ENCODE results near the gene TIMM8B. TPM values are rescaled to one million over a fixed set of nuclear protein-coding genes. Genes with fewer than 3 reads are reported as not detected.

Gene TIMM8B
- polyA plus RNA-seq, 3 donors, result 27.9 to 160 (median 143) TPM

DNA sequence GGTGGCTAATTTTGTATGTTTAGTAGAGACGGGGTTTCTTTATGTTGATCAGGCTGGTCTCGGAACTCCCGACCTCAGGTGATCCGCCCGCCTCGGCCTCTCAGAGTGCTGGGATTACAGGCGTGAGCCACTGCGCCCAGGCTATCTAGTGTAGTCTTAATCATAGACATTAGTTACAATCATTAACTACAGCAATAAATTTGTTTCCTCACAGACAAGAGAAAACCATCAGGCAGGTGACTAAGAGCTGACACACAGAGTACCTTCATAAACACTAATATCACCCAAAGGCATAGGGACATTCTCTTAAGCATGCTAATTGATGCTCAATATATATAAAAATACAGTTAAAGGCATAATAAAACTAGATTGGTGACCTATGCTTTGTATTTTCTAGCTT, 19.5 kb upstream of the TIMM8B start:
- TF ChIP-seq, protein P1, sequence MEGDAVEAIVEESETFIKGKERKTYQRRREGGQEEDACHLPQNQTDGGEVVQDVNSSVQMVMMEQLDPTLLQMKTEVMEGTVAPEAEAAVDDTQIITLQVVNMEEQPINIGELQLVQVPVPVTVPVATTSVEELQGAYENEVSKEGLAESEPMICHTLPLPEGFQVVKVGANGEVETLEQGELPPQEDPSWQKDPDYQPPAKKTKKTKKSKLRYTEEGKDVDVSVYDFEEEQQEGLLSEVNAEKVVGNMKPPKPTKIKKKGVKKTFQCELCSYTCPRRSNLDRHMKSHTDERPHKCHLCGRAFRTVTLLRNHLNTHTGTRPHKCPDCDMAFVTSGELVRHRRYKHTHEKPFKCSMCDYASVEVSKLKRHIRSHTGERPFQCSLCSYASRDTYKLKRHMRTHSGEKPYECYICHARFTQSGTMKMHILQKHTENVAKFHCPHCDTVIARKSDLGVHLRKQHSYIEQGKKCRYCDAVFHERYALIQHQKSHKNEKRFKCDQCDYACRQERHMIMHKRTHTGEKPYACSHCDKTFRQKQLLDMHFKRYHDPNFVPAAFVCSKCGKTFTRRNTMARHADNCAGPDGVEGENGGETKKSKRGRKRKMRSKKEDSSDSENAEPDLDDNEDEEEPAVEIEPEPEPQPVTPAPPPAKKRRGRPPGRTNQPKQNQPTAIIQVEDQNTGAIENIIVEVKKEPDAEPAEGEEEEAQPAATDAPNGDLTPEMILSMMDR (IDR thresholded peaks at IDR 0.05), result no peak
- Mint-ChIP-seq H3K27ac (no peak overlapping the region), H3K27me3 (ENCODE audit: low read depth in 3 of 3) (no peaks in the 10 kb centered on the region), H3K36me3 (peaks cover 15 to 18% of the 10 kb centered on the region in 2 donors), H3K4me3 (no peak overlapping the region), H3K9me3 (peaks cover 0 to 3% (median 0%) of the 10 kb centered on the region in 7 donors), H3K4me1 (peaks cover 11% of the 10 kb centered on the region)
- Histone ChIP-seq H3K79me2 (ENCODE audit: insufficient read depth, low read length) (peaks cover 2% of the 10 kb centered on the region), H2AFZ (ENCODE audit: insufficient read depth, low read depth, low read length, poor library complexity, severe bottlenecking) (no peak overlapping the region), H3K4me2 (replicated peaks; ENCODE audit: extremely low read depth, low read length, poor library complexity, severe bottlenecking) (no peak overlapping the region), H3K9me3 (replicated peaks in 1 of 2; ENCODE audit: control insufficient read depth in 1 of 2, insufficient read depth in 1 of 2, low read length in 2 of 2) (no peaks in the 10 kb centered on the region), H3K36me3 (replicated peaks in 1 of 2; ENCODE audit: control insufficient read depth in 1 of 2, insufficient read depth in 2 of 2, low read length in 2 of 2) (peaks cover 6 to 9% of the 10 kb centered on the region in 2 donors), H3K27ac (ENCODE audit: low read depth in 1 of 2, low read length in 2 of 2) (no peak overlapping the region), H3K4me3 (replicated peaks in 1 of 3; ENCODE audit: low read depth in 2 of 3, low read length in 3 of 3) (no peak overlapping the region), H3K4me1 (ENCODE audit: control insufficient read depth in 1 of 2, insufficient read depth in 2 of 2, low read length in 2 of 2) (peaks cover 15 to 18% of the 10 kb centered on the region in 2 donors), H3K27me3 (ENCODE audit: control insufficient read depth in 2 of 2, insufficient read depth in 2 of 2, low read length in 2 of 2) (no peaks in the 10 kb centered on the region), H4K20me1 (ENCODE audit: insufficient read depth, low read length) (no peaks in the 10 kb centered on the region), H3K9ac (ENCODE audit: insufficient read depth, low read length, poor library complexity, severe bottlenecking) (no peak overlapping the region)
- DNase-seq, result no peak
- WGBS (ENCODE audit: insufficient coverage), result no CpG with 5 or more reads among the region's 8 CpGs
- intact Hi-C loops (cut with micrococcal nuclease), result no loop called here

DNA sequence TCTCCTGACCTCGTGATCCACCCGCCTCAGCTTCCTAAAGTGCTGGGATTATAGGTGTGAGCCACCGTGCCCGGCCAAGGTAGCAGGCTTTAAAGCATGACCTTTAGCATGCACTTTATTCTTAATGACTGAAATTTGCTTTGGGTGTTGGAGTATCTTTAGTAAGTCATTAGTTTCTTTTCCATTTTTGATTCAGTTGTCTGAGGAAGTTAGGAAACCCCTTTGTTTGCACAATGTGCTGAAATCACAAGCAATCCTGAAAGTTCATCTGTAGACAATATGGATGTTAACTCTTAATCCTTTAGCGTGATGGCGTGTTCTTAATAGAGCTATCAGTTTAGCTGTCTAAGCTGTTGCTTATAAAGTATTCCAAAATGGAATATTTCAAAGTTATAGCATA, 16.9 kb upstream of the TIMM8B start:
- intact Hi-C loops (cut with micrococcal nuclease), result no loop called here
- no peaks in the 10 kb centered on the region for H3K9me3 ChIP-seq (replicated peaks in 1 of 2; ENCODE audit: control insufficient read depth in 1 of 2, insufficient read depth in 1 of 2, low read length in 2 of 2)
- Mint-ChIP-seq H3K27ac (peak overlapping the region; percentile 81 to 92 (median 87)), H3K9me3 (no peaks in the 10 kb centered on the region), H3K36me3 (peaks cover 16 to 19% of the 10 kb centered on the region in 2 donors), H3K4me3 (peak overlapping the region; percentile 74 to 83), H3K4me1 (peaks cover 13% of the 10 kb centered on the region), H3K27me3 (ENCODE audit: low read depth in 3 of 3) (no peaks in the 10 kb centered on the region)
- peaks cover 15 to 18% of the 10 kb centered on the region in 2 donors for H3K4me1 ChIP-seq (ENCODE audit: control insufficient read depth in 1 of 2, insufficient read depth in 2 of 2, low read length in 2 of 2)
- peak overlapping the region; percentile 29 for H3K4me2 ChIP-seq (replicated peaks; ENCODE audit: extremely low read depth, low read length, poor library complexity, severe bottlenecking)
- no peaks in the 10 kb centered on the region for H4K20me1 ChIP-seq (ENCODE audit: insufficient read depth, low read length)
- DNase-seq, result peak; percentile 47 to 75 (median 73)
- peak overlapping the region; percentile 66 to 75 for H3K27ac ChIP-seq (ENCODE audit: low read depth in 1 of 2, low read length in 2 of 2)
- H2AFZ ChIP-seq (ENCODE audit: insufficient read depth, low read depth, low read length, poor library complexity, severe bottlenecking), result peak overlapping the region; percentile 9
- peak overlapping the region; percentile 18 to 53 (median 39) for H3K4me3 ChIP-seq (replicated peaks in 1 of 3; ENCODE audit: low read depth in 2 of 3, low read length in 3 of 3)
- H3K27me3 ChIP-seq (ENCODE audit: control insufficient read depth in 2 of 2, insufficient read depth in 2 of 2, low read length in 2 of 2), result no peaks in the 10 kb centered on the region
- peaks cover 2% of the 10 kb centered on the region for H3K79me2 ChIP-seq (ENCODE audit: insufficient read depth, low read length)
- peaks cover 6 to 15% of the 10 kb centered on the region in 2 donors for H3K36me3 ChIP-seq (replicated peaks in 1 of 2; ENCODE audit: control insufficient read depth in 1 of 2, insufficient read depth in 2 of 2, low read length in 2 of 2)
- H3K9ac ChIP-seq (ENCODE audit: insufficient read depth, low read length, poor library complexity, severe bottlenecking), result no peak overlapping the region
- TF ChIP-seq, protein P1 (IDR thresholded peaks at IDR 0.05), result no peak
- no CpG with 5 or more reads among the region's 6 CpGs for WGBS (ENCODE audit: insufficient coverage)

Data from CD14-positive monocyte (primary cell).